Duodenal mucosa (tissue), 2 donors: ENCODE data around the gene CAD.
A peak's percentile ranks its signal among the peaks of the same experiment; 100 is the strongest.

Experiments used
- H3K27ac ChIP-seq: one replicate; pipeline ENCODE4 v1.7.0; 2013; ENCODE audit warnings: low read depth, low read length
- H3K27me3 ChIP-seq, 2 donors: one replicate each; pipeline ENCODE4 v1.7.0; 2013; ENCODE audit warnings: low read length in 2 of 2, control low read depth in 1 of 2; ENCODE audit not compliant: insufficient read depth in 2 of 2, control insufficient read depth in 1 of 2
- H3K36me3 ChIP-seq, 2 donors: one replicate each; pipeline ENCODE4 v1.7.0; 2013; ENCODE audit warnings: low read length in 2 of 2, control low read depth in 1 of 2; ENCODE audit not compliant: insufficient read depth in 2 of 2, control insufficient read depth in 1 of 2
- H3K4me1 ChIP-seq, 2 donors: one replicate each; pipeline ENCODE4 v1.7.0; 2013; ENCODE audit warnings: low read length in 2 of 2, control low read depth in 1 of 2; ENCODE audit not compliant: insufficient read depth in 2 of 2, control insufficient read depth in 1 of 2
- H3K4me3 ChIP-seq, 2 donors: one replicate each; pipeline ENCODE4 v1.7.0; 2013; ENCODE audit warnings: low read length in 2 of 2, low read depth in 1 of 2
- H3K9ac ChIP-seq, 2 donors: one replicate each; pipeline ENCODE4 v1.7.0; 2013; ENCODE audit warnings: low read length in 2 of 2, low read depth in 1 of 2
- H3K9me3 ChIP-seq, 2 donors: one replicate each; pipeline ENCODE4 v1.7.0; 2013; ENCODE audit warnings: low read length in 2 of 2, control low read depth in 1 of 2; ENCODE audit not compliant: control insufficient read depth in 1 of 2

CAD gene

GRCh38 chr2:27250652-27251379 lies 33.6 kb downstream of the CAD start:
- no peak overlapping the region for H3K27ac ChIP-seq
- no peak overlapping the region for H3K9ac ChIP-seq
- no peaks in the 10 kb centered on the region for H3K4me1 ChIP-seq
- H3K9me3 ChIP-seq, result no peaks in the 10 kb centered on the region
- no peaks in the 10 kb centered on the region for H3K36me3 ChIP-seq
- no peak overlapping the region for H3K4me3 ChIP-seq
- H3K27me3 ChIP-seq, result peaks cover 18 to 30% of the 10 kb centered on the region in 2 donors

- H3K27me3 ChIP-seq, result peaks cover 27 to 40% of the 10 kb centered on the region in 2 donors
- no peak overlapping the region for H3K4me3 ChIP-seq
- no peaks in the 10 kb centered on the region for H3K9me3 ChIP-seq
- H3K4me1 ChIP-seq, result no peaks in the 10 kb centered on the region
- H3K9ac ChIP-seq, result no peak overlapping the region
- no peaks in the 10 kb centered on the region for H3K36me3 ChIP-seq
- H3K27ac ChIP-seq, result no peak overlapping the region
These were observed 34.6 kb downstream of the CAD start for GRCh38 chr2:27251766-27252165.

- Histone ChIP-seq H3K36me3 (no peaks in the 10 kb centered on the region), H3K9ac (no peak overlapping the region), H3K27me3 (peaks cover 44 to 55% of the 10 kb centered on the region in 2 donors), H3K4me1 (no peaks in the 10 kb centered on the region), H3K4me3 (no peak overlapping the region), H3K9me3 (no peaks in the 10 kb centered on the region), H3K27ac (no peak overlapping the region)
These were observed 38.0 kb downstream of the CAD start for GRCh38 chr2:27255187-27255586.

GRCh38 chr2:27255660-27256059 lies 38.5 kb downstream of the CAD start:
- H3K4me1 ChIP-seq, result no peaks in the 10 kb centered on the region
- no peak overlapping the region for H3K27ac ChIP-seq
- peaks cover 49 to 60% of the 10 kb centered on the region in 2 donors for H3K27me3 ChIP-seq
- no peaks in the 10 kb centered on the region for H3K9me3 ChIP-seq
- no peak overlapping the region for H3K9ac ChIP-seq
- H3K36me3 ChIP-seq, result no peaks in the 10 kb centered on the region
- H3K4me3 ChIP-seq, result no peak overlapping the region

GRCh38 chr2:27256855-27257454 lies 39.8 kb downstream of the CAD start:
- Histone ChIP-seq H3K4me1 (peaks cover 0 to 3% of the 10 kb centered on the region in 2 donors), H3K27me3 (peaks cover 55 to 70% of the 10 kb centered on the region in 2 donors), H3K4me3 (no peak overlapping the region), H3K9me3 (no peaks in the 10 kb centered on the region), H3K27ac (no peak overlapping the region), H3K36me3 (no peaks in the 10 kb centered on the region), H3K9ac (no peak overlapping the region)

- no peak overlapping the region for H3K9ac ChIP-seq
- H3K9me3 ChIP-seq, result no peaks in the 10 kb centered on the region
- H3K27me3 ChIP-seq, result peaks cover 61 to 72% of the 10 kb centered on the region in 2 donors
- H3K36me3 ChIP-seq, result no peaks in the 10 kb centered on the region
- H3K4me3 ChIP-seq, result no peak overlapping the region
- peaks cover 0 to 8% of the 10 kb centered on the region in 2 donors for H3K4me1 ChIP-seq
- H3K27ac ChIP-seq, result no peak overlapping the region
These were observed 40.9 kb downstream of the CAD start for GRCh38 chr2:27258051-27258450.

GRCh38 chr2:27261241-27261925 lies 44.2 kb downstream of the CAD start:
- Histone ChIP-seq H3K4me1 (peaks cover 14 to 25% of the 10 kb centered on the region in 2 donors), H3K4me3 (no peak overlapping the region), H3K9ac (no peak overlapping the region), H3K36me3 (no peaks in the 10 kb centered on the region), H3K27ac (no peak overlapping the region), H3K27me3 (peaks cover 69 to 80% of the 10 kb centered on the region in 2 donors), H3K9me3 (no peaks in the 10 kb centered on the region)

- Histone ChIP-seq H3K9me3 (no peaks in the 10 kb centered on the region), H3K4me3 (no peak overlapping the region), H3K36me3 (no peaks in the 10 kb centered on the region), H3K27me3 (peaks cover 65 to 78% of the 10 kb centered on the region in 2 donors), H3K9ac (no peak overlapping the region), H3K4me1 (peaks cover 14 to 25% of the 10 kb centered on the region in 2 donors), H3K27ac (no peak overlapping the region)
These were observed 44.7 kb downstream of the CAD start for GRCh38 chr2:27261926-27262298.

GRCh38 chr2:27262379-27263286 lies 45.5 kb downstream of the CAD start, which contains the start of gene SLC30A3:
SLC30A3 (minus strand) TSS chr2:27263047; CDS start chr2:27262906, 141 bp downstream.
- Histone ChIP-seq H3K9me3 (no peaks in the 10 kb centered on the region), H3K27me3 (peaks cover 71 to 73% of the 10 kb centered on the region in 2 donors), H3K36me3 (no peaks in the 10 kb centered on the region), H3K4me3 (peak within 1 kb of the TSS; percentile 57 to 69), H3K27ac (no peak within 1 kb of the TSS), H3K4me1 (peaks cover 14 to 25% of the 10 kb centered on the region in 2 donors), H3K9ac (no peak within 1 kb of the TSS)
